ENCODE data around the gene PNMA8A. TPM values are rescaled to one million over a fixed set of nuclear protein-coding genes. Genes with fewer than 3 reads are reported as not detected.

Gene PNMA8A
- total RNA-seq, 2 experiments from 2014 or later, result not detected

DNA sequence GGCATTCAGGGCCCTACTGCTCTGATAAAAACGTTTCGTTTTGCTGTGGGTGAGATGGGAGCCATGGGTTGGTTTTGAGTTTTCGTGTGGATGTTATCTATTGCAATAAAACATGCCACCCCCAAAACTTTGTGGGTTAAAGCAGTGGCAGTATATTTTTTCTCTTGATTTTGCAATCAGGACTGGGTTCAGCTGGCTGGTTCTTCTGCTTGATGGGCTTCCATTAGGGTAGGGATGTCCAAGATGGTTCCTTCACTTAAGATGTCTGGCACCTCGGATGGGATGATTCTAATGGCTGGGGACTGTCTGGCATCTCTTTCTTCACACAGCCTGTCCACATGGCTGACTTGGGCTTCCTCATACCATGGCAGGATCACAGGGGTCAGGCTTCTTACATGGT lies 39.9 kb upstream of the PNMA8A start:
- Histone ChIP-seq H4K20me1 (ENCODE audit: insufficient read depth, low read length) (no peaks in the 10 kb centered on the region), H3K9me2 (ENCODE audit: insufficient read depth, low read length) (no peaks in the 10 kb centered on the region), H3K4me3 (ENCODE audit: low read depth, low read length, poor library complexity, severe bottlenecking) (no peak overlapping the region), H3K27ac (ENCODE audit: low read depth, low read length, poor library complexity, severe bottlenecking) (no peak overlapping the region), H3K4me2 (ENCODE audit: low read length) (no peak overlapping the region), H3K36me3 (ENCODE audit: insufficient read depth, low read length) (no peaks in the 10 kb centered on the region), H3K9me3 (ENCODE audit: low read length) (0 out of 2 replicates have a peak, but pooled peaks cover 5% of the 10 kb centered on the region), H2AFZ (ENCODE audit: low read length) (no peak overlapping the region), H3K79me2 (ENCODE audit: insufficient read depth, low read depth, low read length) (no peaks in the 10 kb centered on the region), H3K4me1 (ENCODE audit: insufficient read depth, low read length, poor library complexity, severe bottlenecking) (peaks cover 4% of the 10 kb centered on the region)
- TF ChIP-seq EZH2phosphoT487 (IDR thresholded peaks at IDR 0.05; ENCODE audit: borderline replicate concordance, low read depth, low read length), result no peak
- no peak for TF ChIP-seq CTCF (conservative IDR thresholded peaks at IDR 0.05; ENCODE audit: low read length)
- ChIA-PET POLR2A (no interaction called here), CTCF (ENCODE audit: unreplicated experiment) (no interaction called here)
- no peak for DNase-seq (ENCODE audit: low spot score)
- intact Hi-C loops (cut with micrococcal nuclease; ENCODE audit: unreplicated experiment), result no loop called here
- BruUV-seq (replicated peaks), result no TSS peak

- ChIA-PET POLR2A (interaction anchor here (0.7 kb wide), 1 partner anchor 155 kb away, joined by 4 read pairs; no protein-coding TSS in a partner anchor), CTCF (ENCODE audit: unreplicated experiment) (no interaction called here)
- no peaks in the 10 kb centered on the region for H4K20me1 ChIP-seq (ENCODE audit: insufficient read depth, low read length)
- no peaks in the 10 kb centered on the region for H3K36me3 ChIP-seq (ENCODE audit: insufficient read depth, low read length)
- H3K4me2 ChIP-seq (ENCODE audit: low read length), result no peak overlapping the region
- no peaks in the 10 kb centered on the region for H3K9me2 ChIP-seq (ENCODE audit: insufficient read depth, low read length)
- intact Hi-C loops (cut with micrococcal nuclease; ENCODE audit: unreplicated experiment), result no loop called here
- BruUV-seq (replicated peaks), result no TSS peak
- DNase-seq (ENCODE audit: low spot score), result no peak
- H3K27ac ChIP-seq (ENCODE audit: low read depth, low read length, poor library complexity, severe bottlenecking), result no peak overlapping the region
- H3K4me3 ChIP-seq (ENCODE audit: low read depth, low read length, poor library complexity, severe bottlenecking), result no peak overlapping the region
- H3K79me2 ChIP-seq (ENCODE audit: insufficient read depth, low read depth, low read length), result no peaks in the 10 kb centered on the region
- H3K9me3 ChIP-seq (ENCODE audit: low read length), result 0 out of 2 replicates have a peak, but pooled peaks cover 5% of the 10 kb centered on the region
- TF ChIP-seq EZH2phosphoT487 (IDR thresholded peaks at IDR 0.05; ENCODE audit: borderline replicate concordance, low read depth, low read length) (no peak), CTCF (conservative IDR thresholded peaks at IDR 0.05; ENCODE audit: low read length) (no peak)
- H3K4me1 ChIP-seq (ENCODE audit: insufficient read depth, low read length, poor library complexity, severe bottlenecking), result no peaks in the 10 kb centered on the region
- H2AFZ ChIP-seq (ENCODE audit: low read length), result no peak overlapping the region
Measured at GRCh38 chr19:46508206-46508605, 36.8 kb upstream of the PNMA8A start.

DNA sequence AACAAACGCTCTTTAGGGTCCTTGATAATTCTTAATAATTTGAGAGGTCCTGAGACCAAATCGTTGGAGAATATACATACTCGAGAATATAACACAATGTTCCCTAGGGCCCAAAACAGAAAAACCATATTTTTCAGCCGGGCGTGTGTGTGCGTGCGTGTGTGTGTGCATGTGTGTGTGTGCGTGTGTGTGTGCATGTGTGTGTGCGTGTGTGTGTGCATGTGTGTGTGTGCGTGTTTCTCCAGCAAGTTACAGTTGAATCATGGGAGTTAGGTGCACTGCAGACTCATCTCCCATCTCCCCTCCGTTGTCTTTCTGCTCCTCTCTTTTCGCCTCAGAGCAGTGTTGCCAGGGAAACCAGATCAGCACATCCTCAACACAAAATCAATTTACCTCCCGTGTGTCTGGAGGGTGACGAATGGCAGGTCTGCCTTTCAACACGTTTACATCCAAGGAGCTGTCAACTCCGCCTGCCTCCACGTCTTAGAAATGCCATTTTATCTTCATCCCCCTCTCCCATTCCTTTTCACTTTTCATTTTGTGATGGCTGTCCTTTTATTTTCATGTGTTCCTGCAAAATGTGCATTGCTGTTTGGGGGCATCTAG lies 32.6 kb upstream of the PNMA8A start:
- Histone ChIP-seq H3K9me2 (ENCODE audit: insufficient read depth, low read length) (no peaks in the 10 kb centered on the region), H3K79me2 (ENCODE audit: insufficient read depth, low read depth, low read length) (no peaks in the 10 kb centered on the region), H4K20me1 (ENCODE audit: insufficient read depth, low read length) (no peaks in the 10 kb centered on the region), H3K27ac (ENCODE audit: low read depth, low read length, poor library complexity, severe bottlenecking) (no peak overlapping the region), H3K9me3 (ENCODE audit: low read length) (no peaks in the 10 kb centered on the region), H3K4me3 (ENCODE audit: low read depth, low read length, poor library complexity, severe bottlenecking) (no peak overlapping the region), H3K4me1 (ENCODE audit: insufficient read depth, low read length, poor library complexity, severe bottlenecking) (peaks cover 4% of the 10 kb centered on the region), H2AFZ (ENCODE audit: low read length) (no peak overlapping the region), H3K36me3 (ENCODE audit: insufficient read depth, low read length) (no peaks in the 10 kb centered on the region), H3K4me2 (ENCODE audit: low read length) (no peak overlapping the region)
- BruUV-seq (replicated peaks), result no TSS peak
- ChIA-PET CTCF (ENCODE audit: unreplicated experiment) (interaction anchor here (0.6 kb wide), 1 partner anchor 151 kb away, joined by 3 read pairs; no protein-coding TSS in a partner anchor), POLR2A (no interaction called here)
- intact Hi-C loops (cut with micrococcal nuclease; ENCODE audit: unreplicated experiment), result no loop called here
- TF ChIP-seq EZH2phosphoT487 (IDR thresholded peaks at IDR 0.05; ENCODE audit: borderline replicate concordance, low read depth, low read length), result no peak
- TF ChIP-seq CTCF (conservative IDR thresholded peaks at IDR 0.05; ENCODE audit: low read length), result no peak
- no peak for DNase-seq (ENCODE audit: low spot score)
